IPS-18a (cell line): ENCODE data around the gene FBH1.

ENCODE experiments used
- H3K27ac ChIP-seq: one replicate; pipeline ENCODE4 v1.5.1; 2013; ENCODE audit warnings: low read length
- H3K27me3 ChIP-seq: one replicate; pipeline ENCODE4 v1.6.1; 2013; ENCODE audit warnings: mild to moderate bottlenecking, low read length; ENCODE audit not compliant: control insufficient read depth, insufficient read depth
- H3K36me3 ChIP-seq: one replicate; pipeline ENCODE4 v1.6.1; 2013; ENCODE audit warnings: low read depth, low read length; ENCODE audit not compliant: control insufficient read depth
- H3K4me1 ChIP-seq: one replicate; pipeline ENCODE4 v1.6.1; 2013; ENCODE audit warnings: low read depth, low read length; ENCODE audit not compliant: control insufficient read depth
- H3K4me3 ChIP-seq: one replicate; pipeline ENCODE4 v1.5.1; 2013; ENCODE audit warnings: low read length
- H3K9ac ChIP-seq: one replicate; pipeline ENCODE4 v1.6.1; 2013; ENCODE audit warnings: mild to moderate bottlenecking, low read length, moderate library complexity
- H3K9me3 ChIP-seq: one replicate; pipeline ENCODE4 v1.6.1; 2013; ENCODE audit warnings: low read depth, low read length; ENCODE audit not compliant: control insufficient read depth

The FBH1 gene

GRCh38 chr10:5895365-5895764 lies 5.3 kb downstream of the FBH1 start:
- Histone ChIP-seq H3K27me3 (no peaks in the 10 kb centered on the region), H3K4me3 (no peak overlapping the region), H3K36me3 (peaks cover 13% of the 10 kb centered on the region), H3K9me3 (no peaks in the 10 kb centered on the region), H3K9ac (no peak overlapping the region), H3K27ac (no peak overlapping the region), H3K4me1 (peaks cover 5% of the 10 kb centered on the region)

- Histone ChIP-seq H3K27me3 (no peaks in the 10 kb centered on the region), H3K9me3 (no peaks in the 10 kb centered on the region), H3K4me1 (peaks cover 4% of the 10 kb centered on the region), H3K27ac (no peak overlapping the region), H3K9ac (no peak overlapping the region), H3K4me3 (no peak overlapping the region), H3K36me3 (peaks cover 13% of the 10 kb centered on the region)
These were observed 5.8 kb downstream of the FBH1 start for GRCh38 chr10:5895804-5896203.

GRCh38 chr10:5896208-5897052 lies 6.4 kb downstream of the FBH1 start:
- Histone ChIP-seq H3K9me3 (no peaks in the 10 kb centered on the region), H3K27me3 (no peaks in the 10 kb centered on the region), H3K27ac (no peak overlapping the region), H3K4me3 (no peak overlapping the region), H3K9ac (no peak overlapping the region), H3K4me1 (no peaks in the 10 kb centered on the region), H3K36me3 (peaks cover 13% of the 10 kb centered on the region)

- Histone ChIP-seq H3K4me3 (no peak overlapping the region), H3K27ac (no peak overlapping the region), H3K36me3 (peaks cover 13% of the 10 kb centered on the region), H3K4me1 (no peaks in the 10 kb centered on the region), H3K9ac (no peak overlapping the region), H3K27me3 (no peaks in the 10 kb centered on the region), H3K9me3 (no peaks in the 10 kb centered on the region)
These were observed 7.0 kb downstream of the FBH1 start for GRCh38 chr10:5897053-5897340.

- Histone ChIP-seq H3K4me1 (no peaks in the 10 kb centered on the region), H3K36me3 (peaks cover 13% of the 10 kb centered on the region)
These were observed 7.5 kb downstream of the FBH1 start for GRCh38 chr10:5897504-5897903.

GRCh38 chr10:5898163-5898562 lies 8.1 kb downstream of the FBH1 start:
- Histone ChIP-seq H3K4me3 (no peak overlapping the region), H3K4me1 (no peaks in the 10 kb centered on the region), H3K27ac (no peak overlapping the region), H3K36me3 (peaks cover 13% of the 10 kb centered on the region), H3K9ac (no peak overlapping the region), H3K9me3 (no peaks in the 10 kb centered on the region), H3K27me3 (no peaks in the 10 kb centered on the region)

More at GRCh38 chr10:5897504-5897903, 7.5 kb downstream of the FBH1 start:
- no peak overlapping the region for H3K4me3 ChIP-seq
- no peak overlapping the region for H3K27ac ChIP-seq
- no peaks in the 10 kb centered on the region for H3K27me3 ChIP-seq
- H3K9ac ChIP-seq, result no peak overlapping the region
- no peaks in the 10 kb centered on the region for H3K9me3 ChIP-seq

- H3K9me3 ChIP-seq, result no peaks in the 10 kb centered on the region
- no peaks in the 10 kb centered on the region for H3K27me3 ChIP-seq
- peaks cover 6% of the 10 kb centered on the region for H3K36me3 ChIP-seq
- no peak overlapping the region for H3K9ac ChIP-seq
- no peak overlapping the region for H3K27ac ChIP-seq
- H3K4me1 ChIP-seq, result no peaks in the 10 kb centered on the region
- H3K4me3 ChIP-seq, result no peak overlapping the region
These were observed 10.2 kb downstream of the FBH1 start for GRCh38 chr10:5900247-5900646.

- Histone ChIP-seq H3K27me3 (no peaks in the 10 kb centered on the region), H3K9ac (no peak overlapping the region), H3K4me3 (no peak overlapping the region), H3K4me1 (no peaks in the 10 kb centered on the region), H3K9me3 (no peaks in the 10 kb centered on the region), H3K27ac (no peak overlapping the region), H3K36me3 (peaks cover 7% of the 10 kb centered on the region)
These were observed 12.7 kb downstream of the FBH1 start for GRCh38 chr10:5902511-5903274.

GRCh38 chr10:5903563-5903962 lies 13.5 kb downstream of the FBH1 start:
- Histone ChIP-seq H3K4me3 (no peak overlapping the region), H3K36me3 (peaks cover 9% of the 10 kb centered on the region), H3K9me3 (no peaks in the 10 kb centered on the region), H3K27me3 (no peaks in the 10 kb centered on the region), H3K9ac (no peak overlapping the region), H3K4me1 (no peaks in the 10 kb centered on the region), H3K27ac (no peak overlapping the region)

- Histone ChIP-seq H3K4me1 (no peaks in the 10 kb centered on the region), H3K9me3 (no peaks in the 10 kb centered on the region), H3K27ac (no peak overlapping the region), H3K27me3 (no peaks in the 10 kb centered on the region), H3K36me3 (peaks cover 16% of the 10 kb centered on the region), H3K4me3 (no peak overlapping the region), H3K9ac (no peak overlapping the region)
These were observed 14.2 kb downstream of the FBH1 start for GRCh38 chr10:5904227-5904626.

GRCh38 chr10:5905854-5906507 lies 15.9 kb downstream of the FBH1 start:
- Histone ChIP-seq H3K27ac (no peak overlapping the region), H3K27me3 (no peaks in the 10 kb centered on the region), H3K36me3 (peaks cover 30% of the 10 kb centered on the region), H3K4me3 (no peak overlapping the region), H3K9ac (no peak overlapping the region), H3K4me1 (no peaks in the 10 kb centered on the region), H3K9me3 (no peaks in the 10 kb centered on the region)
